ENCODE measurements around the gene COL20A1.

- TF ChIP-seq POLR2AphosphoS5 (IDR thresholded peaks at IDR 0.05) = no peak
- no peak for TF ChIP-seq CTCF (IDR thresholded peaks at IDR 0.05)
Measured at GRCh38 chr20:63373996-63374395, 81.0 kb downstream of the COL20A1 start.

Data from sigmoid colon (tissue), 4 donors.